Lower leg skin (tissue), 4 donors: ENCODE measurements around the gene PIWIL4. TPM values are rescaled to one million over a fixed set of nuclear protein-coding genes. Genes with fewer than 3 reads are reported as not detected.

Source experiments
- DNase-seq, 2 donors: peaks; one replicate each; pipeline ENCODE4 v3.0.0-alpha.2; 2019; ENCODE audit warnings: low spot score in 2 of 2
- H3K4me3 ChIP-seq: fragments of 200-600 bp; sonication (generic); 2 replicates; pipeline ENCODE4 v1.5.1; 2017; ENCODE audit warnings: mild to moderate bottlenecking, low read depth; ENCODE audit not compliant: poor library complexity, severe bottlenecking
- POLR2A ChIP-seq, 2 donors: fragments of 450-650 bp; IDR thresholded peaks; one replicate each; pipeline ENCODE4 v1.6.1; 2016 to 2017; ENCODE audit warnings: antibody characterized with exemption in 2 of 2, mild to moderate bottlenecking in 1 of 2, moderate library complexity in 1 of 2
- WGBS, 2 donors: methylation state at CpG; one replicate each; pipeline ENCODE4 v1.1.5; 2018; 5-methylcytosine and 5-hydroxymethylcytosine counted together
- intact Hi-C: fragments of 100-400 bp; cut with DNase I; formaldehyde crosslinking; loops from one replicate; pipeline ENCODE4 v1.15.0; 2023; ENCODE audit warnings: low total_unique reads
- total RNA-seq, 4 donors: library from RNA; depleted of rRNA; stranded (reverse); fragments of >200 nt; gene quantifications; one replicate each; pipeline ENCODE4 v1.1.0, GENCODE V29; 2016
- TF ChIP-seq, protein P1 (sequence below), 3 donors: fragments of 450-650 bp; IDR thresholded peaks; one replicate each; pipeline ENCODE4 v1.5.1; 2016; ENCODE audit warnings: antibody characterized with exemption in 3 of 3, mild to moderate bottlenecking in 3 of 3, moderate library complexity in 2 of 3

PIWIL4 gene
- total RNA-seq, 4 donors from 2014 or later: 0.67 to 3.3 (median 1.6) TPM

DNA sequence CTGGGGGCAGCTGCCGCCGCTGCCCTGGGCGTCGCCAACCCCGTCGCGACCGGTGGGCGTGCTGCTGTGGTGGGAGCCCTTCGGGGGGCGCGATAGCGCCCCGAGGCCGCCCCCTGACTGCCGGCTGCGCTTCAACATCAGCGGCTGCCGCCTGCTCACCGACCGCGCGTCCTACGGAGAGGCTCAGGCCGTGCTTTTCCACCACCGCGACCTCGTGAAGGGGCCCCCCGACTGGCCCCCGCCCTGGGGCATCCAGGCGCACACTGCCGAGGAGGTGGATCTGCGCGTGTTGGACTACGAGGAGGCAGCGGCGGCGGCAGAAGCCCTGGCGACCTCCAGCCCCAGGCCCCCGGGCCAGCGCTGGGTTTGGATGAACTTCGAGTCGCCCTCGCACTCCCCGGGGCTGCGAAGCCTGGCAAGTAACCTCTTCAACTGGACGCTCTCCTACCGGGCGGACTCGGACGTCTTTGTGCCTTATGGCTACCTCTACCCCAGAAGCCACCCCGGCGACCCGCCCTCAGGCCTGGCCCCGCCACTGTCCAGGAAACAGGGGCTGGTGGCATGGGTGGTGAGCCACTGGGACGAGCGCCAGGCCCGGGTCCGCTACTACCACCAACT lies 22.4 kb upstream of the PIWIL4 start:
- peak overlapping the region; percentile 34 for H3K4me3 ChIP-seq
- 18 to 20% methylated on average over 7 to 16 of the region's 59 CpGs for WGBS, 2 donors
- intact Hi-C loops: no loop called here
- no peak for TF ChIP-seq POLR2A (IDR thresholded peaks at IDR 0.05)
- TF ChIP-seq, protein P1, sequence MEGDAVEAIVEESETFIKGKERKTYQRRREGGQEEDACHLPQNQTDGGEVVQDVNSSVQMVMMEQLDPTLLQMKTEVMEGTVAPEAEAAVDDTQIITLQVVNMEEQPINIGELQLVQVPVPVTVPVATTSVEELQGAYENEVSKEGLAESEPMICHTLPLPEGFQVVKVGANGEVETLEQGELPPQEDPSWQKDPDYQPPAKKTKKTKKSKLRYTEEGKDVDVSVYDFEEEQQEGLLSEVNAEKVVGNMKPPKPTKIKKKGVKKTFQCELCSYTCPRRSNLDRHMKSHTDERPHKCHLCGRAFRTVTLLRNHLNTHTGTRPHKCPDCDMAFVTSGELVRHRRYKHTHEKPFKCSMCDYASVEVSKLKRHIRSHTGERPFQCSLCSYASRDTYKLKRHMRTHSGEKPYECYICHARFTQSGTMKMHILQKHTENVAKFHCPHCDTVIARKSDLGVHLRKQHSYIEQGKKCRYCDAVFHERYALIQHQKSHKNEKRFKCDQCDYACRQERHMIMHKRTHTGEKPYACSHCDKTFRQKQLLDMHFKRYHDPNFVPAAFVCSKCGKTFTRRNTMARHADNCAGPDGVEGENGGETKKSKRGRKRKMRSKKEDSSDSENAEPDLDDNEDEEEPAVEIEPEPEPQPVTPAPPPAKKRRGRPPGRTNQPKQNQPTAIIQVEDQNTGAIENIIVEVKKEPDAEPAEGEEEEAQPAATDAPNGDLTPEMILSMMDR (IDR thresholded peaks at IDR 0.05): no peak
- DNase-seq: peak; percentile 46 to 85

DNA sequence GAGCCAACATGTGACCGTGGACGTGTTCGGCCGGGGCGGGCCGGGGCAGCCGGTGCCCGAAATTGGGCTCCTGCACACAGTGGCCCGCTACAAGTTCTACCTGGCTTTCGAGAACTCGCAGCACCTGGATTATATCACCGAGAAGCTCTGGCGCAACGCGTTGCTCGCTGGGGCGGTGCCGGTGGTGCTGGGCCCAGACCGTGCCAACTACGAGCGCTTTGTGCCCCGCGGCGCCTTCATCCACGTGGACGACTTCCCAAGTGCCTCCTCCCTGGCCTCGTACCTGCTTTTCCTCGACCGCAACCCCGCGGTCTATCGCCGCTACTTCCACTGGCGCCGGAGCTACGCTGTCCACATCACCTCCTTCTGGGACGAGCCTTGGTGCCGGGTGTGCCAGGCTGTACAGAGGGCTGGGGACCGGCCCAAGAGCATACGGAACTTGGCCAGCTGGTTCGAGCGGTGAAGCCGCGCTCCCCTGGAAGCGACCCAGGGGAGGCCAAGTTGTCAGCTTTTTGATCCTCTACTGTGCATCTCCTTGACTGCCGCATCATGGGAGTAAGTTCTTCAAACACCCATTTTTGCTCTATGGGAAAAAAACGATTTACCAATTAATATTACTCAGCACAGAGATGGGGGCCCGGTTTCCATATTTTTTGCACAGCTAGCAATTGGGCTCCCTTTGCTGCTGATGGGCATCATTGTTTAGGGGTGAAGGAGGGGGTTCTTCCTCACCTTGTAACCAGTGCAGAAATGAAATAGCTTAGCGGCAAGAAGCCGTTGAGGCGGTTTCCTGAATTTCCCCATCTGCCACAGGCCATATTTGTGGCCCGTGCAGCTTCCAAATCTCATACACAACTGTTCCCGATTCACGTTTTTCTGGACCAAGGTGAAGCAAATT lies 21.7 kb upstream of the PIWIL4 start:
- WGBS, 2 donors: 26 to 35% methylated on average over 45 to 52 of the region's 54 CpGs
- H3K4me3 ChIP-seq: peak overlapping the region; percentile 34
- DNase-seq: peak; percentile 42 to 90
- intact Hi-C loops: no loop called here
- TF ChIP-seq, protein P1 (IDR thresholded peaks at IDR 0.05): no peak
- no peak for TF ChIP-seq POLR2A (IDR thresholded peaks at IDR 0.05)

DNA sequence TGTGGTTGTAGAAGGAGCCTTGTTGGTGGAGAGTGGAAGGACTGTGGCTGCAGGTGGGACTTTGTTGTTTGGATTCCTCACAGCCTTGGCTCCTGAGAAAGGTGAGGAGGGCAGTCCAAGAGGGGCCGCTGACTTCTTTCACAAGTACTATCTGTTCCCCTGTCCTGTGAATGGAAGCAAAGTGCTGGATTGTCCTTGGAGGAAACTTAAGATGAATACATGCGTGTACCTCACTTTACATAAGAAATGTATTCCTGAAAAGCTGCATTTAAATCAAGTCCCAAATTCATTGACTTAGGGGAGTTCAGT lies 21.1 kb upstream of the PIWIL4 start:
- intact Hi-C loops: no loop called here

DNA sequence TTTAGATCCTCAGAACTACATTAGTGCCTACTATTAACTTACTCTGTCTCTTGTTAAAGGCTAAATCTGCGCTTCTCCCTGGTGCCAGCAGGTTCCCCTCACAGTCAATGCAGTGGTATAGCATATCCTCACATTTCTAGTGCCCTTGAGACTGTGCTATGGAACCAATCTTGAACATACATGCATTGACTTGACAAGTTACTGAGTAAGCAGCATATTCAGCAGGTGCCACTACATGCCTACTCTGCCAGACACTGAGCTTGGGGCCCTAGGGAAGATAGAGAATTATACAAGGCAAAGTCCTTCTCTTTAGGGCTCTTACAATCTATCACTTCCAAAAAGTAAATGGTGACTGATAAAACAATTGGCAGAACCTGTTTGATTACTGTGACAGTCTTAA lies 20.3 kb upstream of the PIWIL4 start:
- H3K4me3 ChIP-seq: no peak overlapping the region
- TF ChIP-seq, protein P1 (IDR thresholded peaks at IDR 0.05): no peak
- no peak for TF ChIP-seq POLR2A (IDR thresholded peaks at IDR 0.05)
- 60 to 77% methylated on average over 1 of the region's 1 CpG for WGBS, 2 donors
- DNase-seq: no peak
- intact Hi-C loops: no loop called here

More for the DNA sequence above, 21.1 kb upstream of the PIWIL4 start:
- TF ChIP-seq POLR2A (IDR thresholded peaks at IDR 0.05): no peak
- TF ChIP-seq, protein P1 (IDR thresholded peaks at IDR 0.05): no peak
- H3K4me3 ChIP-seq: no peak overlapping the region
- no peak for DNase-seq
- WGBS, 2 donors: 59 to 63% methylated on average over 2 of the region's 2 CpGs

DNA sequence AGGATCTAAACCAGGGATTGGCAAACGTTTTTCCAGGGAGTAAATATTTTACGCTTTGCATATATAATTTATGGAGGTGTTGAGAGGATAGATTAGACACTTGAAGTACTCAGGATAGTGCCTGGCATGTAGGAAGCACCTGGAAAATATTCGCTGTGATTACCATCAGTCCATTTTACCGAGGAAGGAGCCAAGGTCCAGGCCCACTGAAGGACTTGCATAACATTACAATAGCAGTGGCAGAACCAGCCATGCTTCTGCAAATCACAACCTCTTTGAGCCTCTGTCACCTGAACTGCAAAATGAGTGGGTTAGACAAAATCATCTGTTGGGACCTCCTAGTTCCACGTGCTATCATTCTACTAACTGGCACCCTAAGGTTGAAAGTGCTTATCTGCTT lies 18.0 kb upstream of the PIWIL4 start:
- TF ChIP-seq, protein P1 (IDR thresholded peaks at IDR 0.05): no peak
- TF ChIP-seq POLR2A (IDR thresholded peaks at IDR 0.05): no peak
- H3K4me3 ChIP-seq: no peak overlapping the region
- no peak for DNase-seq
- intact Hi-C loops: no loop called here
- 69 to 71% methylated on average over 5 of the region's 5 CpGs for WGBS, 2 donors
